ENCODE results near the gene LARP6.

- TF ChIP-seq CTCF (IDR thresholded peaks at IDR 0.05) (no peak), POLR2A (IDR thresholded peaks at IDR 0.05) (peak in 2 of 3 donors; percentile 54 to 59)
These were observed 512 bp downstream of the LARP6 start for GRCh38 chr15:70853318-70853972.

Measured in body of pancreas (tissue), 4 donors.